ENCODE results near the gene SRSF2.
"Not testable (repeated sequence)": the region's sequence is repeated elsewhere in the genome, so short reads cannot be mapped to it uniquely, and the experiment has no call there.

The SRSF2 gene

GRCh38 chr17:76737082-76737675 lies at the start of gene SRSF2:
Gene SRSF2, minus strand, starts transcription at chr17:76737331. Its CDS starts 171 bp downstream, at chr17:76737160.
- peak; percentile 99 for DNase-seq

GRCh38 chr17:76784926-76785325 lies 47.8 kb upstream of the SRSF2 start:
- DNase-seq = no peak

- DNase-seq = no peak
Measured at GRCh38 chr17:76783146-76783545, 46.0 kb upstream of the SRSF2 start.

- no peak for DNase-seq
Measured at GRCh38 chr17:76781056-76781982, 44.2 kb upstream of the SRSF2 start.

- no peak for DNase-seq
Measured at GRCh38 chr17:76775021-76775600, 38.0 kb upstream of the SRSF2 start.

- peak; percentile 51 for DNase-seq
Measured at GRCh38 chr17:76772842-76773525, 35.9 kb upstream of the SRSF2 start.

GRCh38 chr17:76758570-76758969 lies 21.4 kb upstream of the SRSF2 start:
- DNase-seq = no peak

GRCh38 chr17:76757256-76757655 lies 20.1 kb upstream of the SRSF2 start:
- no peak for DNase-seq

- DNase-seq = no peak
Measured at GRCh38 chr17:76755285-76755684, 18.2 kb upstream of the SRSF2 start.

GRCh38 chr17:76753061-76753961 lies 16.2 kb upstream of the SRSF2 start:
- peak; percentile 40 for DNase-seq

GRCh38 chr17:76752006-76752405 lies 14.9 kb upstream of the SRSF2 start:
- DNase-seq = peak; percentile 46

- DNase-seq = no peak
Measured at GRCh38 chr17:76751416-76751993, 14.4 kb upstream of the SRSF2 start.

- DNase-seq = no peak
Measured at GRCh38 chr17:76748657-76749056, 11.5 kb upstream of the SRSF2 start.

GRCh38 chr17:76747716-76748363 lies 10.7 kb upstream of the SRSF2 start:
- DNase-seq = no peak

- peak; percentile 45 for DNase-seq
Measured at GRCh38 chr17:76745785-76746184, 8.7 kb upstream of the SRSF2 start.

- DNase-seq = no peak
Measured at GRCh38 chr17:76744747-76745146, 7.6 kb upstream of the SRSF2 start.

- DNase-seq = peak; percentile 39
Measured at GRCh38 chr17:76742958-76743357, 5.8 kb upstream of the SRSF2 start.

- DNase-seq = no peak
Measured at GRCh38 chr17:76740329-76741118, 3.4 kb upstream of the SRSF2 start.

GRCh38 chr17:76739568-76740115 lies 2.5 kb upstream of the SRSF2 start:
- DNase-seq = not testable (repeated sequence)

- no peak for DNase-seq
Measured at GRCh38 chr17:76738468-76738850, 1.3 kb upstream of the SRSF2 start.

All from activated CD4-positive, alpha-beta T cell treated with anti-CD3 and anti-CD28 coated beads, Interleukin-10, Interleukin-2, amounts not matched to agents 100 ng/mL and 50 ng/mL, durations not matched to agents 16 hours and 8 hours (primary cell).